SU-DHL-6 (cell line): ENCODE data around the gene NKX2-3.

Experiments
- H2AFZ ChIP-seq: fragments of 200-600 bp; sonication (generic); 2 replicates; pipeline ENCODE4 v1.6.1; 2014; ENCODE audit warnings: low read depth, mild to moderate bottlenecking, moderate library complexity, mixed read lengths, antibody characterized with exemption, low read length; ENCODE audit not compliant: severe bottlenecking
- H3F3A ChIP-seq: fragments of 200-600 bp; shearing (Covaris generic); 2 replicates; pipeline ENCODE4 v1.6.0; 2016; ENCODE audit warnings: antibody characterized with exemption, mild to moderate bottlenecking; ENCODE audit not compliant: insufficient read depth
- H3K27ac ChIP-seq: fragments of 200-600 bp; sonication (generic); 2 replicates; pipeline ENCODE4 v1.5.1; 2016; ENCODE audit warnings: low read depth, mild to moderate bottlenecking, low read length, moderate library complexity, mixed read lengths
- H3K27me3 ChIP-seq: fragments of 200-600 bp; sonication (generic), shearing (Covaris generic); 2 replicates; pipeline ENCODE4 v1.6.0; 2014; ENCODE audit warnings: mild to moderate bottlenecking, low read length
- H3K36me3 ChIP-seq: fragments of 200-600 bp; sonication (generic); 2 replicates; pipeline ENCODE4 v1.6.1; 2014; ENCODE audit warnings: mild to moderate bottlenecking, low read length, mixed read lengths
- H3K4me2 ChIP-seq: fragments of 300-600, 200-600 bp; shearing (Covaris generic), sonication (generic); 2 replicates; pipeline ENCODE4 v1.6.0; 2014; ENCODE audit warnings: low read length, low read depth, mild to moderate bottlenecking; ENCODE audit not compliant: poor library complexity, severe bottlenecking
- H3K4me3 ChIP-seq: fragments of 200-600 bp; sonication (generic); 2 replicates; pipeline ENCODE4 v1.5.1; 2014; ENCODE audit warnings: antibody characterized with exemption, low read length, mild to moderate bottlenecking, mixed read lengths; ENCODE audit not compliant: insufficient read depth, poor library complexity, severe bottlenecking
- H3K79me2 ChIP-seq: fragments of 200-600 bp; sonication (generic); 2 replicates; pipeline ENCODE4 v1.6.1; 2014; ENCODE audit warnings: mild to moderate bottlenecking, low read length, moderate library complexity; ENCODE audit not compliant: insufficient read depth
- H3K9ac ChIP-seq: fragments of 200-600 bp; sonication (generic); 2 replicates; pipeline ENCODE4 v1.7.0; 2014; ENCODE audit warnings: mild to moderate bottlenecking, low read length
- H3K9me2 ChIP-seq: fragments of 200-600 bp; sonication (generic); replicated peaks from 2 replicates; pipeline ENCODE4 v1.6.1; 2014; ENCODE audit warnings: low read length; ENCODE audit not compliant: insufficient read depth
- H3K9me3 ChIP-seq: fragments of 200-600 bp; sonication (generic); 2 replicates; pipeline ENCODE4 v1.6.1; 2014; ENCODE audit warnings: low read length, mixed read lengths; ENCODE audit not compliant: insufficient read depth
- H4K20me1 ChIP-seq: fragments of 200-600 bp; sonication (generic); 2 replicates; pipeline ENCODE4 v1.6.1; 2014; ENCODE audit warnings: low read depth, mild to moderate bottlenecking, antibody characterized with exemption, low read length, moderate library complexity, mixed read lengths
- EZH2phosphoT487 ChIP-seq: fragments of 200-600 bp; sonication (generic), shearing (Covaris generic); conservative IDR thresholded peaks from 2 replicates; pipeline ENCODE4 v1.6.1; 2018; ENCODE audit warnings: mild to moderate bottlenecking, antibody characterized with exemption, low read length, moderate library complexity, mixed read lengths
- TF ChIP-seq, protein P1 (sequence below): fragments of 200-600 bp; sonication (generic); IDR thresholded peaks from one replicate; pipeline ENCODE4 v1.5.1; 2017; ENCODE audit warnings: antibody characterized with exemption, mild to moderate bottlenecking, low read length, moderate library complexity; ENCODE audit not compliant: insufficient read depth, poor library complexity, severe bottlenecking

The NKX2-3 gene

DNA sequence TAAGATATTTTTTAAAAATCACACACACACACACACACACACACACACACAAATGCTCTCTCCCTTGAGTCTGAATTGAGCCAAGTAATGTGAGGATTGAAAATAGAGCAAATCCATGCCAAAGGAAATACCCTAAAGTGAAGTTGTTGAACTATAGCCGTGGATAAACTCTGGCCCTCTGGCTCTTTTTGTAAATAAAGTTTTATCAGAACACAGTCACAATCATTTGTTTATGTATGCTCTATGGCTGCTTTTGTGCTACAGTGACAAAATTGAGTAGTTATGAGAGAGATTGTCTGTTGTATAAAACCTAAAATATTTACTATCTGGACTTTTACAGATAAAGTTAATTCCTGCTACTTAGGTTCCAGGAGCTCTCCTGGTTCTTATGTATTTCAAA, 39.1 kb downstream of the NKX2-3 start:
- Histone ChIP-seq H4K20me1 (no peaks in the 10 kb centered on the region), H3K9ac (no peak overlapping the region), H3K4me2 (no peak overlapping the region), H2AFZ (no peak overlapping the region), H3K4me3 (no peak overlapping the region), H3K9me2 (no peaks in the 10 kb centered on the region), H3K27ac (no peak overlapping the region), H3K27me3 (no peaks in the 10 kb centered on the region), H3K79me2 (no peaks in the 10 kb centered on the region), H3F3A (no peaks in the 10 kb centered on the region), H3K36me3 (no peaks in the 10 kb centered on the region), H3K9me3 (no peaks in the 10 kb centered on the region)
- TF ChIP-seq EZH2phosphoT487: no peak
- TF ChIP-seq, protein P1, sequence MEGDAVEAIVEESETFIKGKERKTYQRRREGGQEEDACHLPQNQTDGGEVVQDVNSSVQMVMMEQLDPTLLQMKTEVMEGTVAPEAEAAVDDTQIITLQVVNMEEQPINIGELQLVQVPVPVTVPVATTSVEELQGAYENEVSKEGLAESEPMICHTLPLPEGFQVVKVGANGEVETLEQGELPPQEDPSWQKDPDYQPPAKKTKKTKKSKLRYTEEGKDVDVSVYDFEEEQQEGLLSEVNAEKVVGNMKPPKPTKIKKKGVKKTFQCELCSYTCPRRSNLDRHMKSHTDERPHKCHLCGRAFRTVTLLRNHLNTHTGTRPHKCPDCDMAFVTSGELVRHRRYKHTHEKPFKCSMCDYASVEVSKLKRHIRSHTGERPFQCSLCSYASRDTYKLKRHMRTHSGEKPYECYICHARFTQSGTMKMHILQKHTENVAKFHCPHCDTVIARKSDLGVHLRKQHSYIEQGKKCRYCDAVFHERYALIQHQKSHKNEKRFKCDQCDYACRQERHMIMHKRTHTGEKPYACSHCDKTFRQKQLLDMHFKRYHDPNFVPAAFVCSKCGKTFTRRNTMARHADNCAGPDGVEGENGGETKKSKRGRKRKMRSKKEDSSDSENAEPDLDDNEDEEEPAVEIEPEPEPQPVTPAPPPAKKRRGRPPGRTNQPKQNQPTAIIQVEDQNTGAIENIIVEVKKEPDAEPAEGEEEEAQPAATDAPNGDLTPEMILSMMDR: no peak

DNA sequence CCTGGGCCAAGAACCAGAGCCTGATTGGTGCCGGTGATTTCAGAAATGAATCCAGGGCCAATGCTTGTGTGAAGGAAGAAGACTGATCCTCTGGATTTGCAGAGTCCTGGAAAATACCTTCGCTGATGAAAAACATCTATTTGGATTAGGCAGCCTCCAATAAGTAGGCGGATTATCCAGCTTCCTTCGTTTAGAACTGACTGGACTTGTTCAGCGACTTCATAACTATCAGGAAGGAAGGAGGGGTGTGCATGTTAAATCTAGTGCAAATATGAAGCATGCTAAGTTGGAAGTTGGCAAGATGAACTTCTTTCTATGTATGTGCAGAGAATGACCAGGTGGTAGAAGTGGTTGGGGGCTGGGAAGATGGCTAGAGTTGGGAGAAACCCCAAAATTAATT, 41.0 kb downstream of the NKX2-3 start:
- H3K79me2 ChIP-seq: no peaks in the 10 kb centered on the region
- H3K4me3 ChIP-seq: no peak overlapping the region
- no peaks in the 10 kb centered on the region for H3K9me3 ChIP-seq
- no peaks in the 10 kb centered on the region for H3K36me3 ChIP-seq
- TF ChIP-seq, protein P1: no peak
- no peak for TF ChIP-seq EZH2phosphoT487
- no peaks in the 10 kb centered on the region for H3K9me2 ChIP-seq
- no peaks in the 10 kb centered on the region for H3F3A ChIP-seq
- H3K27ac ChIP-seq: no peak overlapping the region
- H3K9ac ChIP-seq: no peak overlapping the region
- no peak overlapping the region for H3K4me2 ChIP-seq
- no peaks in the 10 kb centered on the region for H4K20me1 ChIP-seq
- H2AFZ ChIP-seq: no peak overlapping the region
- H3K27me3 ChIP-seq: no peaks in the 10 kb centered on the region

DNA sequence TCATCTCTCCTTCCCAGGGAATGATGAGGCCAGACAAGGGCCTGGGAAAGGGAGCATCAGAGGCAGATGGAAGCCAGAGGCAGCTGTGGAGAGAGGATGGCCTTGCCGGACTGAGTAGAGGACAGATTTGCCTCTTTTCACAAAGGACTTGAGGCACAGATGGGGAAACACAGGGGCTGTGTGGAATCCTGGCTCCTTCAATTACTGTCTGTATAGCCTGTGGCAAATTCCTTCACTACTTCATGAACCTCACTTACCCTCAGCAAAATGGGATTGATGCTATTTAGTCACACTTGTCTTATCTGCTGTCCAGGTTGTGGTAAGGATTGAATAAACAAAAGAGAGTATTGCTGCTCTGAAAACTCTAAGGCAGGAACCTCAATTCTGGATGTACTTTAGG, 47.2 kb downstream of the NKX2-3 start:
- H4K20me1 ChIP-seq: no peaks in the 10 kb centered on the region
- no peaks in the 10 kb centered on the region for H3K79me2 ChIP-seq
- H3F3A ChIP-seq: no peaks in the 10 kb centered on the region
- H3K4me3 ChIP-seq: no peak overlapping the region
- H2AFZ ChIP-seq: no peak overlapping the region
- no peak overlapping the region for H3K27ac ChIP-seq
- H3K4me2 ChIP-seq: no peak overlapping the region
- no peaks in the 10 kb centered on the region for H3K9me3 ChIP-seq
- no peak overlapping the region for H3K9ac ChIP-seq
- no peaks in the 10 kb centered on the region for H3K27me3 ChIP-seq
- H3K9me2 ChIP-seq: no peaks in the 10 kb centered on the region
- H3K36me3 ChIP-seq: no peaks in the 10 kb centered on the region
- no peak for TF ChIP-seq EZH2phosphoT487
- TF ChIP-seq, protein P1: no peak
